Aorta (tissue), 5 donors: Measurements from ENCODE around the gene GSN. TPM values are rescaled to one million over a fixed set of nuclear protein-coding genes. Genes with fewer than 3 reads are reported as not detected.

Experiments
- ATAC-seq: fragments of 200-7000 bp; cut with Tn5 transposase; one replicate; pipeline ENCODE4 v1.9.1; 2022; ENCODE audit warnings: moderate library complexity; ENCODE audit not compliant: low FRiP score
- DNase-seq, 2 donors: peaks; one replicate each; pipeline ENCODE4 v3.0.0-alpha.2; 2020
- H3K27ac ChIP-seq, 2 donors: one replicate each; pipeline ENCODE4 v1.5.1; 2013; ENCODE audit warnings: low read length in 2 of 2, mild to moderate bottlenecking in 2 of 2, moderate library complexity in 2 of 2, control low read depth in 1 of 2, inconsistent platforms in 1 of 2, low read depth in 1 of 2
- H3K27me3 ChIP-seq, 2 donors: one replicate each; pipeline ENCODE4 v1.6.1; 2013; ENCODE audit warnings: control low read depth in 1 of 2, low read length in 1 of 2, mild to moderate bottlenecking in 1 of 2, moderate library complexity in 1 of 2; ENCODE audit not compliant: insufficient read depth in 2 of 2, control insufficient read depth in 1 of 2
- H3K36me3 ChIP-seq, 2 donors: one replicate each; pipeline ENCODE4 v1.6.1; 2013; ENCODE audit warnings: control low read depth in 1 of 2, low read length in 1 of 2, mild to moderate bottlenecking in 1 of 2; ENCODE audit not compliant: insufficient read depth in 2 of 2, control insufficient read depth in 1 of 2
- H3K4me1 ChIP-seq, 2 donors: one replicate each; pipeline ENCODE4 v1.6.1; 2013; ENCODE audit warnings: low read length in 2 of 2, control low read depth in 1 of 2, mild to moderate bottlenecking in 1 of 2, moderate library complexity in 1 of 2; ENCODE audit not compliant: insufficient read depth in 2 of 2, control insufficient read depth in 1 of 2
- H3K4me3 ChIP-seq, 2 donors: one replicate each; pipeline ENCODE4 v1.5.1; 2013; ENCODE audit warnings: low read length in 2 of 2, control low read depth in 1 of 2, mild to moderate bottlenecking in 1 of 2
- H3K9me3 ChIP-seq: one replicate; pipeline ENCODE4 v1.6.1; 2013; ENCODE audit warnings: mild to moderate bottlenecking, low read length; ENCODE audit not compliant: control insufficient read depth
- WGBS, 2 donors: extraction: QIAGEN DNeasy Blood & Tissue Kit; methylation state at CpG; one replicate each; pipeline ENCODE4 v1.1.7; 2013; 5-methylcytosine and 5-hydroxymethylcytosine counted together
- intact Hi-C, 2 donors: fragments of 100-400 bp; cut with DNase I; formaldehyde crosslinking; loops; one replicate each; pipeline versions ENCODE4 v1.14.2 to v1.15.0; 2022
- polyA plus RNA-seq, 2 donors: library from polyadenylated mRNA; stranded (reverse); fragments of 200-250 nt; gene quantifications; one replicate each; pipeline ENCODE4 v1.2.3, GENCODE V29; 2013
- total RNA-seq, 2 donors: library from RNA; stranded (reverse); fragmentation: NEBNext Ultra II Directional; extraction: Animal tissue kit (Norgen Biotek cat#: 25700); gene quantifications; one replicate each; pipeline ENCODE4 v1.2.1, GENCODE V29; 2021
- donor health status: healthy with polysubstance abuse.
- donor health status: Bipolar disorder and iron deficiency.
- donor health status: DM: no; HTN: no; CAD: no.
- donor health status: DM: no; HTN: no; CAD: no.
- donor health status: DM: yes; HTN: yes; CAD: no.

Gene GSN
- total and polyA plus RNA-seq, 4 donors: 451 to 2,469 (median 1,011) TPM

DNA sequence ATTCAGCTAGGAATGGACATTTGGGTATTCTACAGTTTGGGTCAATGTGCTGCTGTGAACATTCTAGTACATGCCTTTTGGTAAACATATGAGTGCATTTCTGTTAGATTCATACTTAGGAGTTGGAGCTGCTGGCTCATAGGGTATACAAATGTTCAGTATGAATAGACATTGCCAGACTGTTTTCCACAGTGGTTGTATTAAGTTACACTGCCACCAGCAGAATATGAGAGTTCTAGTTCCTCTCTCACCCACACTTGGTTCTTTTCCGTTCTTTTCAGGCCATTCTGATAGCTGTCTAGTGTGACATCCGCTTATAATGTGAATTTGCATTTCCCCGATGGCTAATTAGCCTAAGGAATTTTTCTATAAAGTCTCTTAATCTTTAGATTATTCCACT is 77.1 kb downstream of the GSN start:
- no peak overlapping the region for H3K27ac ChIP-seq
- peaks cover 0 to 3% of the 10 kb centered on the region in 2 donors for H3K4me1 ChIP-seq
- H3K36me3 ChIP-seq: peaks cover 2 to 3% of the 10 kb centered on the region in 2 donors

DNA sequence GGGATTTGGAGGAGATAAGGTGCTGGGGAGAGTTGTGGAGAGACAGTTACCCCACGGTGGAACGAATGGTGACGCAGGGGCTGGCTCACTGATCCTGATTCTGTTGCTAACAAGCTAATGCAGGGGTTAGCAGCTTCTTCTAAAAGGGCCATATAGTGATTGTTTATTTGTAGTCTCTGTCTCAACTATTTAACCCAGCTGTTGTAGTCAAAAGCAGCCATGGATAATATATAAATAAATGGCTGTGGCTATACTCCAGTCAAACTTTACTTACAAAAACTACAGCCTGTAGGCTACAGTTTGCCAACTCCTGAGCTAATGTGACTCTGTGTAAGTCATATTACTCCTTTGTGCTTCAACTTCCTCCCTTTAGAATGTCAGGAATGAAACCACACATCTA is 80.3 kb downstream of the GSN start:
- ATAC-seq: no peak
- no peak overlapping the region for H3K4me3 ChIP-seq
- H3K9me3 ChIP-seq: no peaks in the 10 kb centered on the region
- WGBS, 2 donors: 72 to 81% methylated on average over 3 of the region's 3 CpGs
- intact Hi-C loops: no loop called here
- H3K27ac ChIP-seq: no peak overlapping the region
- H3K36me3 ChIP-seq: peaks cover 2 to 3% of the 10 kb centered on the region in 2 donors
- DNase-seq: no peak
- peaks cover 3 to 5% of the 10 kb centered on the region in 2 donors for H3K4me1 ChIP-seq
- H3K27me3 ChIP-seq: no peaks in the 10 kb centered on the region

More for the DNA sequence above, 77.1 kb downstream of the GSN start:
- ATAC-seq: no peak
- H3K27me3 ChIP-seq: no peaks in the 10 kb centered on the region
- no peak for DNase-seq
- no peak overlapping the region for H3K4me3 ChIP-seq
- intact Hi-C loops: no loop called here
- H3K9me3 ChIP-seq: no peaks in the 10 kb centered on the region
- WGBS, 2 donors: 89 to 93% methylated on average over 3 of the region's 3 CpGs

DNA sequence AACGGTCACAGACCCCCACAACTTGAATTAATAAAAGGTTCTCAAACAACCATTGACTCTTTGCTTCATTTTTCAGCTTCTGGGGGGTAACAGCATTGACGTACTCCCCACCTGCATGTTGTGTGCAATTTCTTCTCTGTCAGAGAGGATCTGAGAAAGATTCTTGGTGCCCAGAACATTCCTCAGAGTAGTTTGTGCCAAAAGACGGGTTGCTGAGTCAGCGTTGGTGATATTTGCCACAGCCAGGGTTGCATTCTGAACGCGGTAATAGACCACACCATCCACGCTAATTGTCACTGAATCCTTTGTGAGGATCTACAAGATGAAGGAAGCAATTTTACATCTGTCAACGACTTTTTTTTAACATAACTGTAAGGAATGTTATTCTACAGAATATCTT is 81.0 kb downstream of the GSN start:
- Histone ChIP-seq H3K27me3 (no peaks in the 10 kb centered on the region), H3K4me1 (peaks cover 3 to 5% of the 10 kb centered on the region in 2 donors), H3K27ac (peak overlapping the region in 1 of 2 donors; percentile 17), H3K4me3 (no peak overlapping the region), H3K36me3 (peaks cover 2 to 9% of the 10 kb centered on the region in 2 donors), H3K9me3 (no peaks in the 10 kb centered on the region)
- DNase-seq: no peak
- no peak for ATAC-seq
- intact Hi-C loops: no loop called here
- WGBS, 2 donors: 40 to 55% methylated on average over 8 of the region's 8 CpGs

DNA sequence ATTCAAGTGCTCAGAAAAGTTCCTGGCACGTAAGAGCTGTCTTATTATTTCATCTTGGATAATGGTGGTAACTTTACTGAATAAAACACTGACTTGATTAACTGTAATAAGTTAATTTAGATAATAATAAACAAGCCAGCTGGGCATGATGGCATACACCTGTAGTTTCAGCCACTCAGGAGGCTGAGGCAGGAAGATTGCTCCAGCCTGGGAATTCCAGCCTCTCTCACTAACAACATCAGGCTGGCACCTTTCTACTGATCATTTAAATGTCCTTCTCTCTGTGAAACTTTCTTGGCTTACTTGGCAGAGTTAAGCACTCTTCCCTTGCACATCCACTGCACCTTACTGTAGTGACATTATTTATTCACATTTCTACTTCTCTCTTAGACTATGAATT is 82.1 kb downstream of the GSN start:
- no peak for ATAC-seq
- WGBS, 2 donors: 78 to 84% methylated on average over 1 of the region's 1 CpG
- Histone ChIP-seq H3K27ac (peak overlapping the region; percentile 55 to 87), H3K4me1 (peaks cover 0 to 5% of the 10 kb centered on the region in 2 donors), H3K9me3 (no peaks in the 10 kb centered on the region), H3K4me3 (no peak overlapping the region), H3K36me3 (peaks cover 2 to 12% of the 10 kb centered on the region in 2 donors), H3K27me3 (no peaks in the 10 kb centered on the region)
- DNase-seq: no peak
- intact Hi-C loops: no loop called here

DNA sequence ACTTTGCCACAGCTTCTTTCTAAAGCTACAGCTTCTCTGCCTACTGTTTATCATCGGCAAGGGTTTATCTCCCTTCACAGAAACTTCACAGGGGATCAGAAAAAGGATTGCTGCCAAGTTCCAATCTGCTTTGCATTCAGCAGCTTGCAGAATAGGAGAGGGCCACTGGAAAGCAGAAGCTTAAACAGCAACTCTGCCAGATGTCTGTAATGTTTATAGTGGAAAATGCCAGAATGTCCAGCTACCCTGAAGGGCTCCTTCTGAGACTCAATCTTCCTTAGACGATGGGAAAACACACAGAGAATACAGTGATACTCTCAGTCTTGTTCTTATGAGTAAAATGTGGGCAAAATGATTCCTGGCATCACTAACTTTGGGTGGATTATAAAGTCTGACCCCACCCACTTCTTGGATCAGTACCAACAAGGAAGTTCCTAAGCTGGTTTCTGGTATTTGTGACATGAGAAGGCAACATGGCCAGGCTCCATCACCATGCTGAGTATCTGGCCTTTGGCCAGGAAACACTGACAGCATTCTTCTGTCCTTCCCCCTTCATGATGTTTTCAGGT is 83.1 kb downstream of the GSN start:
- H3K27me3 ChIP-seq: no peaks in the 10 kb centered on the region
- intact Hi-C loops: no loop called here
- peaks cover 2 to 15% of the 10 kb centered on the region in 2 donors for H3K36me3 ChIP-seq
- H3K9me3 ChIP-seq: no peaks in the 10 kb centered on the region
- H3K27ac ChIP-seq: peak overlapping the region; percentile 51 to 89
- 0 to 1% methylated on average over 2 of the region's 2 CpGs for WGBS, 2 donors
- peak; percentile 86 to 87 for DNase-seq
- no peak overlapping the region for H3K4me3 ChIP-seq
- peaks cover 2 to 5% of the 10 kb centered on the region in 2 donors for H3K4me1 ChIP-seq
- peak; percentile 83 for ATAC-seq

DNA sequence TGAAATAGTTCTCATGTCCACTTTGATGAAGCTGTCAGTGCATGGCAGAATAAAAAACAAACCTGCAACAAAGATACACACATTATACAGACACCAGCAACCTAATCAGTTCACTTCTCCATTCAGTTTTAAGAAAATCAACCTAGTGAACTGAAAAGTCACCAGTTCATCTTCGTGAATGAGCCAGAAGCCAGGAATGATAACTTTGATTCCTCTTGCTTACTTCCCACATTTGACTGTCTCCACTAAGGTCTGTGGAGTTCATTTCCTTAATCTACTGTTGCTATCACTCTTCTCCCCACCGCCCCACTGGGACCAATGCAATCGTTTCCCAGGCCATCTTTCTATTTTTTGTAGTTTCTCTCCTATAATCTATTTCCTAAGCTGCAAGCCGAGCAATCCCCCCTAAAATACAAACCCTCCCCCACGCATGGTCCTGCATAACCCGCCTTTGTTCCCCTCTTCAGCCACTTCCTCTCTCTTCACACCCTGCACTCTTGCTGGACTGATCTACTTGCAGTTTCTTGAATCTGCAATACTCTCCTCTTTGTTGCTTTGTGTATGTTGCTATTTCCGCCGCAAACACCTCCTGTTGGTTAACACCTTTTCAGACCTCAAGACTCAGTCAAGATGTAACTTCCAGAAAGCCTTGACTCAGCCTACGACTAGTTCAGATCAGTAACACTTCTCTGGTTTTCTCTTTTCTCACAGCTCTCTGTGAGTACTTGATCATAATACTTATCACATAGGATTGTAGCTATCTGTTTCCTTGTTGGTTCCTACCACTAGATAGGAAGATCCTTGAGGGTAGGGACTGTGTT is 85.5 kb downstream of the GSN start:
- H3K4me3 ChIP-seq: no peak overlapping the region

DNA sequence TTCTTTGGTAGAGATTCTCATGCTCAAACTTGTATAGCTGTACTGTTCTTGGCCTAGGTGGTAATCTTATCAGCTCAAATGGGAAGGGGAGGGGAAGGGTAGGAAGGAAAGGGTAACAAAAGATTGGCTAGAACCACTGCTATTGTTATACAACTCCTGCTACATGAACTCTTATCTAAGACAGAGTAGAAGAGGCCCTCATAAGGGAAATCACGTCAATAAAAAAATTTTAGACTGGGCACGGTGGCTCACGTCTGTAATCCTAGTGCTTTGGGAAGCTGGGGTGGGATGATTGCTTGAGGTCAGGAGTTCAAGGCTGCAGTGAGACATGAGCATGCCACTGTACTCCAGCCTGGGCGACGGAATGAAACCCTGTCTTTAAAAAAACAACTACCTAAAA is 86.2 kb downstream of the GSN start:
- Histone ChIP-seq H3K27me3 (no peaks in the 10 kb centered on the region), H3K9me3 (no peaks in the 10 kb centered on the region), H3K36me3 (peaks cover 0 to 12% of the 10 kb centered on the region in 2 donors), H3K4me1 (peaks cover 5 to 7% of the 10 kb centered on the region in 2 donors), H3K4me3 (no peak overlapping the region), H3K27ac (peak overlapping the region in 1 of 2 donors; percentile 67)
- ATAC-seq (peak; percentile 32), DNase-seq (no peak)
- WGBS, 2 donors: 35 to 39% methylated on average over 5 of the region's 5 CpGs
- intact Hi-C loops: no loop called here

More for the DNA sequence above, 85.5 kb downstream of the GSN start:
- Histone ChIP-seq H3K27me3 (no peaks in the 10 kb centered on the region), H3K9me3 (no peaks in the 10 kb centered on the region), H3K4me1 (peaks cover 2 to 5% of the 10 kb centered on the region in 2 donors), H3K27ac (peak overlapping the region in 1 of 2 donors; percentile 67), H3K36me3 (peaks cover 2 to 12% of the 10 kb centered on the region in 2 donors)
- intact Hi-C loops: no loop called here
- no peak for ATAC-seq
- no peak for DNase-seq
- WGBS, 2 donors: 85 to 87% methylated on average over 9 of the region's 9 CpGs

DNA sequence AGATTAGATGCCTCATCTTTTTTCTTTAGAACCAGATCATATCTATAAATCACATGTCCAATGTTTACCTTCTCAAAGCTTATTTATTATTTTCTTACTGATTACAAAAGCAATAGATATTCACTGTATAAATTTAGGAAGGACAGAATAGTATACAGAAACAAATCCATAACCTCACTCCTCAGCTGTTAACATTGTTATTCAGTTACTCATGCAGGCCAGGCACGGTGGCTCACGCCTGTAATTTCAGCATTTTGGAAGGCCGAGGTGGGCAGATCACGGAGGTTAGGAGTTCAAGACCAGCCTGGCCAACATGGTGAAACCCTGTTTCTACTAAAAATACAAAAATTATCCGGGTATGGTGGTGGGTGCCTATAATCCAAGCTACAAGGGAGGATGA is 86.8 kb downstream of the GSN start:
- no peaks in the 10 kb centered on the region for H3K9me3 ChIP-seq
- ATAC-seq (no peak), DNase-seq (peak in 1 of 2 donors; percentile 57)
- WGBS, 2 donors: 83% methylated on average over 5 of the region's 5 CpGs
- H3K36me3 ChIP-seq: peaks cover 0 to 12% of the 10 kb centered on the region in 2 donors
- H3K27me3 ChIP-seq: no peaks in the 10 kb centered on the region
- H3K27ac ChIP-seq: no peak overlapping the region
- intact Hi-C loops: no loop called here
- no peak overlapping the region for H3K4me3 ChIP-seq
- peaks cover 7% of the 10 kb centered on the region in 2 donors for H3K4me1 ChIP-seq

DNA sequence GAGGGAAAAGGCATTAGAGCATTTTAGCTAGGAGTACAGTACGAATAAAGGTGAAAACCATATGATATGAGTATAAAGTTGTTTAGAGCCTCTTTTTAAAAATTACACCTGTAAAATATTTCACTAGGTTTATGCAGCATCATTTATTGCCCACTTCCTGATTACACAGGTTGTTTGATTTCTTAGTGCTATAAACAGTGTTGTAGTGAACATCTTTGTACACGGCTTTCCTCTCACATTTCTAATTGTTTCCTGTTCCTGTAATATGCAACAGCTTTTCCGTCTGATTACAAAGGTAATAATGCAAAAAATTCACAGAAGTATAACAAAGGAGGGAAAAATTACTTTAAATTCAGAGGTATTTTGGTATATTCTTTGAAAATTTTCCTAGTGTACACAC is 89.0 kb downstream of the GSN start:
- no peak for DNase-seq
- intact Hi-C loops: no loop called here
- H3K27me3 ChIP-seq: no peaks in the 10 kb centered on the region
- peaks cover 0 to 12% of the 10 kb centered on the region in 2 donors for H3K36me3 ChIP-seq
- H3K4me3 ChIP-seq: no peak overlapping the region
- no peaks in the 10 kb centered on the region for H3K9me3 ChIP-seq
- peaks cover 3 to 7% of the 10 kb centered on the region in 2 donors for H3K4me1 ChIP-seq
- 80 to 86% methylated on average over 3 of the region's 3 CpGs for WGBS, 2 donors
- no peak overlapping the region for H3K27ac ChIP-seq
- ATAC-seq: no peak
